ENCODE measurements around the gene CD63.

Gene CD63

DNA sequence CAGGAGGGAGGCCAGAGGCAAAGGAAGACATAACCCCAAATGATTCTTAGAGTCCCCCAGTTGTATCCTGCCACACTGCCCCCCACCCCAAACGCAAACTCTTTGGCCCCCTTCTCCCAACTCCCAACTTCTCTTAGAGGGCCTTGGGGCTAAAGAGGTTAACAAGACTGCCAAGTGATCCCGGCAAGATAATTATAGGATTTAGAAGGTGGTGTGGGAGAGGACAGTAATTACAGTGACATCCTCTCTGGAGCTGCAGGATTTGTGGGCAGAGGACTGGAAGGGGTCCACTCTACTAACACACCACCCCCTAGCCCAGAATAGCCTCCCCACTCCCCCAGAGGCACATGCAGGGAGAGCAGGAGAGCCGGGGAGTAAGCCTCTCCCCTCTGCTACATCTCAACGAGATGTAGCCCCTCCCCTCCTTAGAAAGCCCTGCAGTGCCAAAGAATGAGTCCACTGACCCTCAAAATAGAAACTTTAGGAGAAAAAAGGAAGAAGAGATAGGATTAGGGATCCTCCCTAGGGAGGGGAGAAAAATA, 8.8 kb upstream of the CD63 start:
- FAIRE-seq, result no peak
- no peak for TF ChIP-seq TAF1 (IDR thresholded peaks at IDR 0.05; ENCODE audit: borderline replicate concordance, low read depth, low read length)
- no peak for TF ChIP-seq POLR2A (IDR thresholded peaks at IDR 0.05; ENCODE audit: low read depth, low read length)
- no peak for TF ChIP-seq POLR2AphosphoS5 (IDR thresholded peaks at IDR 0.05; ENCODE audit: low read depth, low read length)
- DNase-seq (ENCODE audit: insufficient read length), result no peak

DNA sequence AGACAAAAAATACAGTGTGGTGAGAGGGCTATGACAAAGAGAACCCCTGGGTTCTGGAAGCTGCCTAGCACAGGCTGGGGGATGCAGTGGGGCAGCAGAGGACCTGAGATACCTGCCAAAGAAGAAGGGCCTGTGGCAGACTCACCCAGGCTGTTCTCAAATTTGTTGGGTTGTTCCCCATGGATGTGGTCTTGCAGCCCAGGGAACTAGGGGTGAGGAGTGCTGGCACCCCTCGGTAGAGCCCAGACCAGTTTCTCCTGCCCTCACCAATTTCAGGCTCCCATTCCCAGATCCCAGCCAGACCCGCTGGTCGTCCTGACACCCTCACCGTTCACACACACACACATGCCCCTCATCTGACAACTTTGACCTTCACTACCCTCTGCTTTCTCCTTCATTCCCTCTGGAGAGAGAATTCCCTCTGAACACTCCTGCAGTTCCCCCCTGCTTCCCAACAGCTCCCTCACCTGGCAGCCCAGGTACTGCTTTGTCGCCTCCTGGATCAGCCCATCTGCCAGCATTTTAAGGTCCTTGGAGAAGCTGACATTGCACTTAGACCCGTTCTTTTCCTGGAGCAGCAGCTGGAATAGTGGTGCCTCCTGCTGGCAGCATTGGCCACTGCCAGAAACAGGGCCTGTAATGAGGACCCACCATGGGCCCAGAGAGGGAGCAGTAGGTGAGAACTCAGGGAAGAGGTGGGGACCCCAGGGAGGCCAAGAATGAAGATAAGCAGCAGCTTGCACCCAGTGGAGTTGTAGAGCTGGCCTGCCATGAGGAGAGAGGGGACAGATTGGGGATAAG, 8.2 kb upstream of the CD63 start:
- no peak for TF ChIP-seq TAF1 (IDR thresholded peaks at IDR 0.05; ENCODE audit: borderline replicate concordance, low read depth, low read length)
- TF ChIP-seq POLR2A (IDR thresholded peaks at IDR 0.05; ENCODE audit: low read depth, low read length), result no peak
- TF ChIP-seq POLR2AphosphoS5 (IDR thresholded peaks at IDR 0.05; ENCODE audit: low read depth, low read length), result no peak
- FAIRE-seq (peak; percentile 53), DNase-seq (ENCODE audit: insufficient read length) (no peak)

DNA sequence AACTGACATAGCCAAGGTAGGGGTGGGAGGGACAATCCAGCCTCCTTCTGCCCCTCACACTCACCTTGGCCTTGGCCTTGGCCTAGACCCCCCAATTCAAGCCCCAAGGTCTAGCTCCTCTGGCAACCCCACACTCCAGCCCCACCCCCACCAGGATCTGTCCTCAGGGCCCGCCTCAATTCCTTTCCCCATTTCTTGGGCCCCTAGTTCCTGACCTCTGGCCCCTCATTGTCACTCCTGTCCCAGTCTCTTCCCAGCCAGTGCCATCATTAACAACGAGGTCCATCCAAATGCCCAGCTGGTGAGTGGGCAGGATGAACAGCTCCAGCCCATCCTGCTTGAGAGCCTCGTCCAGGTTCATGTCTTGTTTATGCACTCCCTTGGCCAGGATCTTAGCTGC, 7.3 kb upstream of the CD63 start:
- no peak for TF ChIP-seq TAF1 (IDR thresholded peaks at IDR 0.05; ENCODE audit: borderline replicate concordance, low read depth, low read length)
- TF ChIP-seq POLR2AphosphoS5 (IDR thresholded peaks at IDR 0.05; ENCODE audit: low read depth, low read length), result no peak
- no peak for TF ChIP-seq POLR2A (IDR thresholded peaks at IDR 0.05; ENCODE audit: low read depth, low read length)
- no peak for DNase-seq (ENCODE audit: insufficient read length)
- no peak for FAIRE-seq

DNA sequence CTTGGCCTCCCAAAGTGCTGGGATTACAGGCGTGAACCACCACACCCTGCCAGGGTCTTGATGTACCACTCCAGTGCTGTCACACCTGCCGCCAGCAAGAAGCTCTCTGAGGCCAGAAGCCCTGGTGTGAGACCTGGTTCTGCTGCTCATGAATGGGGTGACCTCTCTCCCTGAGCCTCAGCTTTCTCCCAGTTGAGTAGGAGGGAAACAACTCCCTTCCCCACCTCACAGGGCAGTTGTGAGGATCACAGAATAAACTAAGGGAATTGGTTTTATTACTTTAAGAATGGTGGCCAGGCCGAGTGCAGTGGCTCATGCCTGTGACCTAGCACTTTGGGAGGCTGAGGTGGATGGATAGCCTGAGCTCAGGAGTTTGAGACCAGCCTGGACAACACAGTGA, 5.8 kb upstream of the CD63 start:
- TF ChIP-seq POLR2AphosphoS5 (IDR thresholded peaks at IDR 0.05; ENCODE audit: low read depth, low read length) (no peak), POLR2A (IDR thresholded peaks at IDR 0.05; ENCODE audit: low read depth, low read length) (no peak), TAF1 (IDR thresholded peaks at IDR 0.05; ENCODE audit: borderline replicate concordance, low read depth, low read length) (no peak)
- FAIRE-seq (no peak), DNase-seq (ENCODE audit: insufficient read length) (no peak)

DNA sequence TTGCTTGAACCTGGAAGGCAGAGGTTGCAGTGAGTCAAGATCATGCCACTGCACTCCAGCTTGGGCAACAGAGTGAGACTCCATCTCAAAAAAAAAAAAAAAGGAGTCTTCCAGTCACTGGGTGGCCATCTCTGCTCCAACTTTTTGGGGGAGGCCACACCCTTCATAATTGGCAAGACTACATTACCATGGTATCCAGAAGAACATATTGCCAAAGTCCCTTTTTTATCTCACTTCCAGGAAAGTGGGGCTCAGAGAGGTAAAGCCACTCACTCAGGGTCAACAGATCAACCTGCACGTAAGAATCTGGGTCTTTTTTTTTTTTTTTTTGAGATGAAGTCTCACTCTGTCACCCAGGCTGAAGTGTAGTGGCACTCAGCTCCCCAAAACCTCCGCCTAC, 5.0 kb upstream of the CD63 start:
- TF ChIP-seq POLR2AphosphoS5 (IDR thresholded peaks at IDR 0.05; ENCODE audit: low read depth, low read length) (no peak), TAF1 (IDR thresholded peaks at IDR 0.05; ENCODE audit: borderline replicate concordance, low read depth, low read length) (no peak), POLR2A (IDR thresholded peaks at IDR 0.05; ENCODE audit: low read depth, low read length) (no peak)
- DNase-seq (ENCODE audit: insufficient read length) (no peak), FAIRE-seq (no peak)

DNA sequence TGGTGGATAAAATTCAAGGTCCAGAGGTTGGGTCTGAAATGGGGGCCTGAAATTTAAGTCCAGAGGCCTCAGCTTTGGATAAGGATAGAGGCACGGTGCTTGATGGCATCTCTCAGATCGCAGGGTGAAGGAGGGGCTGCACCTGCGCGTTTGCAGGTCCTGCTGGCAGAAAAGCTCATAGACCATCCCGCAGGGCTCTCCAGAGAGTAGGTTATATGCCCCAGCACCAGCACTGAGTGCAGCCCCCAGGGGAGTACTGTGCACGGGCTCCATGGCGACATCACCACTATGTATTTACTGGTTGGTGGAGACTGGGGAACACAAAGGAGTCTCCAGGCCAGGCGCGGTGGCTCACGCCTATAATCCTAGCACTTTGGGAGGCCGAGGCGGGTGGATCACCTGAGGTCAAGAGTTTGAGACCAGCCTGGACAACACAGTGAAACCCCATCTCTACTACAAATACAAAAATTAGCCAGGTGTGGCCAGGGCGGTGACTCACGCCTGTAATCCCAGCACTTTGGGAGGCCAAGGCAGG, 4.3 kb upstream of the CD63 start:
- FAIRE-seq (no peak), DNase-seq (ENCODE audit: insufficient read length) (no peak)
- no peak for TF ChIP-seq POLR2A (IDR thresholded peaks at IDR 0.05; ENCODE audit: low read depth, low read length)
- no peak for TF ChIP-seq POLR2AphosphoS5 (IDR thresholded peaks at IDR 0.05; ENCODE audit: low read depth, low read length)
- TF ChIP-seq TAF1 (IDR thresholded peaks at IDR 0.05; ENCODE audit: borderline replicate concordance, low read depth, low read length), result no peak

DNA sequence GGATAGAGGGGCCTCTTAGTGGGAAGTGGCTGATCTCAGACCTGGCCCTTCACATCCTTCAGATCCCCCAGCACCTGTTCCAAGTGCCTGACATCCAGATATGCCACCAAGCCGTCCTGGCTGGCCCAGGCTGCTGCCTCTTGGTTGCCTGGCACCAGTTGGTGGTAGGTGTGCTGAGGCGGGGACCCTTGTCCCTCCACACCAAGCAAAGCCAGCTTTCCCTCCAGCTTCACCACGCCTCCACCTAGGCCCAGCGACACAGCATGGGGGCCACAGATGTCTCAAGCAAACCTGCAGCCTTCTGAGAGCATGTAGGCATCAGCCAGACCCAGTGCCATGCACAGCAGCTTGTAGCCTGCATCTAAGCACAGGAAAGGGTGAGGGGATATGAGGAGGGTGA, 3.5 kb upstream of the CD63 start:
- FAIRE-seq (no peak), DNase-seq (ENCODE audit: insufficient read length) (no peak)
- TF ChIP-seq POLR2AphosphoS5 (IDR thresholded peaks at IDR 0.05; ENCODE audit: low read depth, low read length) (no peak), TAF1 (IDR thresholded peaks at IDR 0.05; ENCODE audit: borderline replicate concordance, low read depth, low read length) (no peak), POLR2A (IDR thresholded peaks at IDR 0.05; ENCODE audit: low read depth, low read length) (no peak)

DNA sequence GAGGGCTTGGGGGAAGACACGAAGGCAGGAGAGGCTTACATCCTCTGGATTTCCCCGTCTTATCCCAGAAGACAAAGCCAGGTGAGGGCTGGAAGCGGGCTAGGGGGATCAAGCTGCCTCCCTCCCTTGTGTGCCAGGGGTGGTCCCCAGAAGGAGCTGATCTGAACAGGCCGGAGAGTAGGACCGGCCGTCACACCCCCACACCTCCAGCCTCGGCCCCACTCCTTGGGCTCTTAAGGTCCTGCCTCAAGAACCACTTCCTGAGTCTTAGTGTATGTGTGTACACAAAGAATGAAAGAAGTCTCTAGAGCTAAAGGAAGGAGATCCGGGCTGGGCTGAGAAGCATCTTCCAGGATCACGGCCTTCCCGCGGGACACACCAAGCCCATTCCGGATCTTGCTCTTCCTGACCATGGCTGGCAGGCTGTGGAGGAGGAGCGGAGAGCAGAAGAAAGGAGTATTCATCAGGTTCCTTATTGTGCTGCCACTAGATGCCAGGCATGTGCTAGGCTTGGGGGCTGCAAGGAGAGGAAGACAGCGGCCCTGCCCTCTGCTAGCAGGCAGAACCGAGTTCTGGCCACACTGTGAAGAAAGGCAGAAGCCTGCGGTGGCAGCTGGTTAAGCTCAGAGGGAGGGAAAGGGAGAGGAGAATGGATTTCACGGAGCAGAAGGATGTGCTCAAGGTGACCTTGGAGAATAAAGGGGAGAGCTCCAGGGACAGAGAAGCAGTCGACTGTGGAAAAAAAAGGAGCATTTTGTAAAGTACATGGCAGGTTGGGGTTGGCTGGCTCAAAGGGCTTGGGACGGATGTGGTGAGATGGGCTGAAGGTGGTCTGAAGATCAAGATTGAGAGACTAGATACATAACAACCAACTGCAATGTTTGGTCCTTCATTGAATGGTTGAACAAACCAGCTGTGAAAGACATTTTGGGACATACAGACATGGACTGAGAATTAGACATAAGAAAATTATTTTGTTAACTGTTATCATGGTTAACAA, 1.3 kb upstream of the CD63 start:
- no peak for DNase-seq (ENCODE audit: insufficient read length)
- TF ChIP-seq POLR2AphosphoS5 (IDR thresholded peaks at IDR 0.05; ENCODE audit: low read depth, low read length) (0 out of 2 replicates have a peak, but pooled peaks have one; percentile 2), TAF1 (IDR thresholded peaks at IDR 0.05; ENCODE audit: borderline replicate concordance, low read depth, low read length) (no peak), POLR2A (IDR thresholded peaks at IDR 0.05; ENCODE audit: low read depth, low read length) (peak; percentile 32; the same call in 1 of the 2 replicates)
- no peak for FAIRE-seq

DNA sequence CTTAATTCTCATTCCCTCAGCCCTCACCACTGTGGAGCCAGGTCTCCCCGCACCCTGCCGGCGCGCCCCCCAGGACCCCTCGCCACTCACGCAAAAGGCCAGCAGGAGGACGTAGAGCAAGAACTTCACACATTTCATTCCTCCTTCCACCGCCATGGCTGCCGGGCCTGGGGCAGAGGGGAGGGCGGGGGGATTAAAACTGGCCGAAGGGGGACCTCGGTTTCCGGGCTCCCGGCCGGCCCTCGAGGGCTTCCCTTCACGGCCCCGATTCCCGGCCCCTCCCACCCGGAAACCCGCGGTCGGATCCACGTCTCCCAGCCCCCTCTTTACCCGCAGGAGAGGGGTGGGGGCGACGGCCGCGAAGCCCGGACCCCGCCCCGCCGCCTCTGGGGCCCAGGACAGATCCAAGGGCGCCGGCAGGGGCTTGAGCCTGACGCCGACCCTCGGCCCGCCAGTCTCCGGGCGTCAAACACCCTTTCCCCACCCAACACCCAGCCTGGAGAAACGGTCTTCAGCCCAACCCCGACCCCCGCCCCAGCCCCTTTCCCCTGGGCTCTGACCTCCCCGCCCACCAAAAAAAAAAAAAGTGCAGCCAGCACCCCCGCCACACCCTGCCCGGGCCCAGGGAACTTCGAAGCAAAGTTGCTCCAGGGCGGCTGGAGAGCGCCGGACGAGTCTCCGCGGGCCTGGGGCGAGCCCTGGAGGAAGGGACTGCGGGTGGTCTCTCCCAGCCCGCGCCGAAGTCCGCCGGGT, 447 bp downstream of the CD63 start:
- TF ChIP-seq POLR2AphosphoS5 (IDR thresholded peaks at IDR 0.05; ENCODE audit: low read depth, low read length) (no peak), TAF1 (IDR thresholded peaks at IDR 0.05; ENCODE audit: borderline replicate concordance, low read depth, low read length) (0 out of 2 replicates have a peak, but pooled peaks have one; percentile 3), POLR2A (IDR thresholded peaks at IDR 0.05; ENCODE audit: low read depth, low read length) (no peak)
- no peak for FAIRE-seq
- no peak for DNase-seq (ENCODE audit: insufficient read length)

DNA sequence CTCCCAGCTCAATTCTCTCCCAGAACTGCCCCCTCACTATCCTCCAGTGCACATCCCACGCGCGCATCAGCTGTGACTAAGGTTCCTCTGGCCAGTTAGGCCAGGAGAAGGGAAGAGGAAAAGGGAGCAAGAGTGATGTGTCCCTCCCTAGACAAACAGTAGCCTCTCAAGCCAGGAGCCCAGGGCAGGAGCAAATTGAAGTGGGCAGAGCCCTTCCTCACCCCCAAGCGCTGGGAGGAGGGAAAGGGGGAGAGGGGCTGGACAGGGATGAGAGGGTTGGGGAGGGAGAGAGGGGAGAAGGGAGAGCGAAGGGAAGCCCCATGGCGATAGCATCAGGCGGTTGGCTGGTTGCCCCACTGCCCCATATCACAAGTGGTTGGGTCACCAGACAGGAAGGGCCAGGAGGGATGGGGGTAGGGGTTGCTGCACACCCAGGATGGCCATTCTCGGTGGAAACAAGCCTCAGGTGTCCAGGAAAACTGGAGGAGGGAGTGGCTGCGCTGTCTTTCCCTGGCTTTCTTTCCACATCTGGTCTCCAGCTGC, 1.1 kb downstream of the CD63 start:
- DNase-seq (ENCODE audit: insufficient read length) (no peak), FAIRE-seq (no peak)
- TF ChIP-seq POLR2A (IDR thresholded peaks at IDR 0.05; ENCODE audit: low read depth, low read length) (no peak), POLR2AphosphoS5 (IDR thresholded peaks at IDR 0.05; ENCODE audit: low read depth, low read length) (no peak), TAF1 (IDR thresholded peaks at IDR 0.05; ENCODE audit: borderline replicate concordance, low read depth, low read length) (no peak)
